NCI-H1105 (cell line): Measurements from ENCODE around the gene SAP30L.

ENCODE experiments used
- DNase-seq: peaks from one replicate; lab custom pipeline; 2025; lab: John Stamatoyannopoulos, UW

Gene SAP30L

GRCh38 chr5:154421868-154422267 lies 23.9 kb upstream of the SAP30L start:
- DNase-seq = no peak

DNA sequence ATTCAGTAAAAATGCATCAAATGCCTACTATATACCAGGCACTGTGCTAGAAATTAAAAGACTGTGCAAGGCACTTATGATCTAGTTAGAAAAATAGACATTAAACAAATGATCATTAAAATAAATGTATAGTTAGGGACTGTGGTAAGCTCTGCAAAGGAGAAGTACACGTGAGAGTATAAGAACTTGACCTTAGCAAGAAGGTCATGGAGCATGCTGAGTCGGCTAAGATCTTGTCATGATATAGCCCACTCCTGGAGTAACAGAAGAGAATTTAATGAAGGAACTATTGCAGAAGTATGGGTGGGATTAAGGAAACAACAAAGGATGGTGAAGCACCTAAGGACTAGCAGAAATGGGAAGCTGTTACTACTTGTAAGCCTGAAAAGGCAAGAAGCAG lies 23.5 kb upstream of the SAP30L start:
- DNase-seq = no peak

- no peak for DNase-seq
Measured at GRCh38 chr5:154428208-154428607, 17.6 kb upstream of the SAP30L start.

DNA sequence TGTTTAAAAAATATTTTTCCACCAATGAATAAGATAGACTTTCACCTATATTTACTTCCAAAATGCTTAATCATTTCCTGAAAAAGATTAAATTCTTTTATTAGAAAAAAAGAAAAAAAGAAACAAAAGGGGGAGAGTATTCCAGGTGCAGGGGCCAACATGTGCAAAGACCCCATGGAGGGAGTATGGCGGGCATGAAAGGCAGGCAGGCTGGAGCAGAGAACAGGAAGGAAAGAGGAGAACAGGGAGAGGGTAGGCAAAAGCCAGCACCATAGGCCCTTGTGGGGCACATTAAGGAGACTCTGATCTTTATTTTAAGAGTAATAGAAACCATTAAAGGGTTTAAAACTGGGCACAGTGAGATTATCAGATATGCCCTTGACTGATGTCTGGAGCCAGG lies 16.5 kb upstream of the SAP30L start:
- no peak for DNase-seq

DNA sequence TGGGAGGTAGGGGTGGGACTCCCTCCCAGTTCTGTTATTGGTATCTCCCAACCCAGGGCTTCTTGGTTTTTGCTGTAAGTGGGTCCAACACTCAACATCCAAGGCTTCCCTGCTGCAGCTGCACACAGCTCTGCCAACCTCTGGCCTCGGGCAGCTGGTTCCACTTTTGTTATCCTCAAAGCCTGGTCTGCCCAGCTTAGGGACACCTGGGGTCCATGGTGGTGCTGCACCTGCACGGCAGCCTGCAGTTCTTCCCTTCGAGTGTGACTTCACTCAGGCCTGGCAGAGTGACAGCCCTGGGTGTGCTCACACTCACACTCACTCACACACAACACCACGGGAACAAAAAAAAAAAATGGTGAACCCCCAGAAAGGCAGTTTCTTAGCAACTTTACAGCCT lies 15.3 kb upstream of the SAP30L start:
- no peak for DNase-seq

DNA sequence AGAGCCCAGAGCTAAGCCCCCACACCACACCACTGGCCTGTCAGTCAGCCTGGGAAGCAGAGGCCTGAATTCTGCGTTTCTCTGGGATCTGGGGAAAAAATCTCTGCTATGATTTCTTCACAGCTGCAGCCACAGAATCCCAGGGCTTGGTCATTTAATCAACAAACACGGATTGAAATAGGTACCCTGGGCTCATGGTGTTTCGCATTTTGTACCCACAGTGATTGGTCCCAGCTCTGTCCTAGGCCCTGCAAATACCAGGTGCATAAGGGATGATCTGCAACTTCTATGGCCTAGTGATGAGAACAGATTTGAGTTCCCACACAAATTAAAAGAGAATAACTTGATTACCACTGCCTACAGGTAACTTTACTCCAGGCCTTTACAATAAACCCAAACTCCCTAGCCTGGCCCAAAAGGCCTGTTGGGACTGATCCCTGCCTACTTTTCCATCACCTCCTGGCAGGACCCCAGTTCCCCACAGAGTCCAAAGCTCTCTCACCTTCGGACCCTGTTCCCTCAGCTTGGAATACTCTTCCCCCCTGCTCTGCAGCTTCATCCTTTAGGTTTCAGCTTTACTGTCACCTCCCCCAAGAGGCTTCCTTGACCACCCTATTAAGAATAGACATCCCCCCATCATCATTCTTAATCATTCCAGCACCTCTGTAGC lies 14.7 kb upstream of the SAP30L start:
- no peak for DNase-seq

DNA sequence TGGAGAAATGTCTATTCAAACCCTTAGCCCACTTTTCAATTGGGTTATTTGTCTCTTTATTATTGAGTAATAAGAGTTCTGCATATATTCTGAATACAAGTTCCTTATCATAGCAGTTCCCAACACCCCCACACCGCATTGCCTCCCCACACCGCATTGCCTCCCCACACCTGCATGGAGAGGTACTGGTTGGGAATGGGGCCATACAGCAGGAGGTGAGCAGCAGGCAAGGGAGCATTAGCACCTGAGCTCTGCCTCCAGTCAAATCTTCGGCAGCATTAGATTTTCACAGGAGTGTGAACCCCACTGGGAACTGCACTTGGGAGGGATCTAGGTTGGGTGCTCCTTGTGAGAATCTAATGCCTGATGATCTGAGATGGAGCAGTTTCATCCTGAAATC lies 10.6 kb upstream of the SAP30L start:
- no peak for DNase-seq

GRCh38 chr5:154437281-154437965 lies 8.4 kb upstream of the SAP30L start:
- DNase-seq = no peak

DNA sequence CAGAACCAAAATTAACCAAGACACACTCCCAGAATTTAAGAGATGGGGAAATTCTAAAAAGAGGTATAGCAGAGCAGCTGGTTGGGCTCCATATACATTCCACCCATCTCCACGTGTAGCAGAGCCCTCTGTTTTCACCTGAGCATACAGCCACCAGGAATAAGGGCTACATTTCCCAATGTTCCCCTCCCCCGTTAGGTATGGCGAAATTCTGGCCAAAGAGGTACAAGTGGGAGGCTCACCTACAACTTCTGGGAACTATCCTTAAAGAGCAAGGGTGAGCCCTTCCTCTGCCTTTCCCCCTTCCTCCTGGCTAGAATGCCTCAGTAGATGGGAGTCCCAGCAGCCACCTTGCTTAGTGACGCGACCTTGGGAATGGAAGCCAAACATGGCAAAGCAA lies 5.3 kb upstream of the SAP30L start:
- no peak for DNase-seq

GRCh38 chr5:154442801-154443200 lies 3.0 kb upstream of the SAP30L start:
- no peak for DNase-seq

DNA sequence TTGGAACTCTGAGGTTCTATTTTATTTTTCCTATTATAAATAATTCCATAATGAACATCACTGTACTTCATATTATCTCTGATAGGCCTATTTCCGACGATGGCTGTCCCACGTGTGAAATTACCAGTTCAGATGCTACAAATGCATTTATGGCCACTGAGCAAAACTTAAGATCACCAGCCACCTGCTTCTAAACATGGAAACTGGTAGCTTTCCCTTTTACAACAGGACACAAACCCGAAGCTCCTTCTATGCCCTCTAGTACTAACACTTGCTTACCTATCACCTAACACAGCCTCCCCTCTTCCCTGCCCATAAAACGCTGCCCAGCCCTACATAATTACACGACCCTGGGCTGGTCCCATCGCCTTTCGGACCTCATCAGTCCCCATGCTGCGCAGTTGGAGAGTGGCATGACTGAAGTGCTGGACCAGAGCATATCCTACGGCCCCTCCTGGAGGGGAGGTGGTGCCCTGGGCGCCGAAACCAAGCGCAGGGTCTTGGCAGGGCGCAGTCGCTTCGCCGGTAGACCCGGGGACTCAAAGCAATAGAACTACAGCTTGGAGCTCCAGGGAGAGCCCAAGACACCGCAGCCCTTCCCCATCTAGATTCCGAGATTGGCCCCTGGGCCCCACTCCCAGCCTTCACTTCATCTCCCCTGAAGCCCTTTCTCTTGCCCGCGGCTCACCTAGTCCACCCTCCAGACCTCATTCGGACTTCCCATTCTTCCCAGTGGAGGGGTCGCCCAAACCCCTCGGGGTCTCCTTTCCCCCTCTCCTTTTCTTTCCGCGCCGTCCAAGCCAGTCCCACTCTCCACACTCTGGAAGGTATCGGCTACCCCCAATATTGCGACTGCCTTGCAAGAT lies 1.0 kb upstream of the SAP30L start:
- no peak for DNase-seq

GRCh38 chr5:154446195-154447088 lies 645 bp downstream of the SAP30L start:
- no peak for DNase-seq

GRCh38 chr5:154447089-154447725 lies 1.4 kb downstream of the SAP30L start:
- no peak for DNase-seq

DNA sequence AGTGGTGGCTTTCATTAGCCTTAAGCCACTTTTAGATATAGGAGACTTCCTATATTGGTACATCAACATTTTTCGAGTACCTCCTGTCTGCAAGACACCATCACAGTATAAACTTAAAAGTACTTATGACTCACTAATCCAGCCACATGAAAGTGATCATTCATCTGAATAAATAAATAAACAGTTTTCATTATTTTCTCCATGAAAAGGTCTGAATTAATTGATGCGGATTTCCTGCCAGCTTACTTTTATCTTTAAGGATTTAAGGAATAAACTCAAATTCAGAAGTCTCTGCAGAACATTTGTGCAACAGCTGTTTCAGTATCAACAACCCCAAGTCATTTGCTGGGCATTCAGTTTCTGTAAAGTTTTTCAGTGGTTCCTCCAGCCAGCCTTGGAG lies 4.0 kb downstream of the SAP30L start:
- DNase-seq = no peak

DNA sequence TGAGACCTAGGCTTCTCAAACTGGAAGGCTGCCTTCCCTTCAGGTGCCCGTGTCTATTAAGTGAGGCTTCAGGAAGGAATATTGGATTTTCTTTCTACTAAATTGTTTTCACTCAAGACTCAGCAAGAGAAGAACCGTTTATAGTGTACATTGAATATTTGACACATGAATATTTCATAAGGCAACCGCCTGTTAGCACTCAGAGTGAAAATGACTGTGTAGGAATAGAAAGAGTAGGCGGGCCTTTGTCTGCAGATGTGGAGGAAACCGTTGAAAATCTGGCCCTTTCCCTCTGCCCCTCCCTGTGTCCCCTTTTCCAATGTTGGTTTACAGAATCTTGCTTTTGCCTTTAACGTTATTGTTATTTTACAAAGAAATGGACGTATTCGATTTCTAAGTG lies 6.2 kb downstream of the SAP30L start:
- DNase-seq = no peak

- no peak for DNase-seq
Measured at GRCh38 chr5:154455585-154455984, 9.8 kb downstream of the SAP30L start.

- no peak for DNase-seq
Measured at GRCh38 chr5:154456540-154456939, 10.7 kb downstream of the SAP30L start.

GRCh38 chr5:154459015-154459414 lies 13.2 kb downstream of the SAP30L start:
- no peak for DNase-seq

- no peak for DNase-seq
Measured at GRCh38 chr5:154460172-154460571, 14.4 kb downstream of the SAP30L start.

DNA sequence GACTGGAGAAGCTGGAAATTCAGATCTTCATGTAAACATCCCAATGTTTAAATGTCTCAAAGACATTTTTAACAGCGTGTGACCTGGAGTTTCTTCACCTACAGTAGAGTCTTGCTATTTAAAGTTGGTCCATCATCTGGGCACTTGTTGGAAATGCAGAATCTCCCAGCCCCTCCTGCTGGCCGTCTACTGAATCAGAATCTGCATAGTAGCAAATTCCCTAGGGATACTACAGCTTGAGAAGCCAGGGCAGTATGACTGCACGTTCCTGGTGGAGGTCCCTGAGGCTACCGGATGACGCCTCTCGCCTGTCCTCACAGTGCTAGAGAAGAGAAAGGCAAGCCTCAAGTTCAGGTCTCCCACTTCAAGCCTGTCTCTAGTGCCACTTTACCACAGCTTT lies 15.7 kb downstream of the SAP30L start:
- DNase-seq = no peak

DNA sequence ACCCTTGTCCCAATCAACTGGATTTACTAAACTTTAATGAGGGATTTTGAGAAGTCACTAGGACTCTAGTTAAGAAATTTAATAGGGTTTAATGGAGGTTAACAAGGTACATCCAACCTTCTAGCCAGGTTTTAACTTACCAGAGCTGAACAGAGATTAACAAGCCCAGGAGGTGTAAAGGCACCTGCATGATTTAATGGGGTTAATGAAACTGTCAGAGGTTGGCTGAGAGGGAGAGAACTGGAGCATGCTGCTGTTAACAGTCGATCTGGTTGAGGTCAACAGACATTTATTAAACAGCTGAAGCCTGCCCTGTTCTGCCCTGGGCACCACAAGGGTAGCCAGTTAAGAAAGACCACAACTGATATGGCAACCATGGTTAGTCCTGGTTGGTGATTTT lies 18.6 kb downstream of the SAP30L start:
- no peak for DNase-seq

- DNase-seq = no peak
Measured at GRCh38 chr5:154465169-154465568, 19.4 kb downstream of the SAP30L start.
